ENCODE measurements around the gene ZNF550. TPM values are rescaled to one million over a fixed set of nuclear protein-coding genes. Genes with fewer than 3 reads are reported as not detected.
A peak's percentile ranks its signal among the peaks of the same experiment; 100 is the strongest.

The ZNF550 gene
- total RNA-seq, 1 experiment from 2014 or later, result 5.7 TPM

DNA sequence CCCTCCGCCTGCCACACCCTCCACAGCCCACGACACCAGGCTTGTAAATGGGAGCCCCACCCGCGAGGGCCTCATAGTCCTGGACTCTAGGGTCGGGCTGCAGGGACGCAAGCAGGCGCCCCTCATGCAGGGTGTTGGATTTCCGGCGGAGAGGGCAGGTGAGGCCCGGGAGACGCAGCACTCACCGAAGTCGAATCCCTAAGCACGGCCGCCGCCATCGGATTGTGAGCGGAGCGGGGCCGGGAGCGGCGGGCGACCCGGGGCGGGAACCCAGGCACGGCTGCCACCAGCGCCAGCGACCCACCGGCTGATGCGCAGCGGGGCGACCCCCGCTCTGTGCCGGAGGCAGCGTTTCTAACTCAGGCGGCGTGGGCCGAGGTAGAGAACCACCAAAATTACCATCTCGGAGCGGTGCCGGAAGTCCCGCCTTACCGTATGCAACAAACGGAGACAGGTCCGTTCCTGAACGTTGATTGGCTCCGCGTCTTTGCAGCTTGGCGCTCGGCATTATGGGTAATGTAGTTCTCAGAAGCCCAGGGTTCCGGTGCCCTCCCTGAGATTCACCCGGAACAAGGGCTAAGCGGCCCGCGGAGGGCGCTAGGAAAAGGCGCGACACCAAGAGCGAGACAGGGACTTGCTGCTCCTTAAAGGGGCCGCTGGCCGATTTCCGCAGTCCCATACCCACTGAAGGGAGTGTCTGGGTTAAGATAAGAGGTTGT, 19.0 kb upstream of the ZNF550 start, which contains the start of gene ZNF416:
Gene ZNF416 (minus strand): TSS at position 425 of the 719 bp plus-strand sequence. CDS start 207 bp downstream, at position 218.
- Histone ChIP-seq H3K9ac (ENCODE audit: low read length) (peak within 1 kb of the TSS; percentile 85), H4K20me1 (ENCODE audit: insufficient read depth, low read depth, low read length) (no peaks in the 10 kb centered on the region), H3K4me3 (ENCODE audit: low read length) (peak within 1 kb of the TSS; percentile 90), H3K9me2 (replicated peaks; ENCODE audit: insufficient read depth, low read length) (no peaks in the 10 kb centered on the region), H3K9me3 (ENCODE audit: low read length) (peaks cover 67% of the 10 kb centered on the region), H3K36me3 (ENCODE audit: insufficient read depth, low read length) (peaks cover 43% of the 10 kb centered on the region), H3K79me2 (ENCODE audit: low read length) (peaks cover 28% of the 10 kb centered on the region), H3K4me2 (ENCODE audit: low read depth, low read length, poor library complexity, severe bottlenecking) (peak within 1 kb of the TSS; percentile 75), H2AFZ (ENCODE audit: low read length) (peak within 1 kb of the TSS; percentile 87), H3K27me3 (ENCODE audit: low read length) (no peaks in the 10 kb centered on the region), H3K4me1 (ENCODE audit: low read length) (peaks cover 13% of the 10 kb centered on the region), H3K27ac (ENCODE audit: low read length) (no peak within 1 kb of the TSS)
- peak; percentile 100 for DNase-seq

- H3K4me1 ChIP-seq (ENCODE audit: low read length), result peaks cover 13% of the 10 kb centered on the region
- H4K20me1 ChIP-seq (ENCODE audit: insufficient read depth, low read depth, low read length), result no peaks in the 10 kb centered on the region
- H3K9me3 ChIP-seq (ENCODE audit: low read length), result peaks cover 75% of the 10 kb centered on the region
- H3K36me3 ChIP-seq (ENCODE audit: insufficient read depth, low read length), result peaks cover 63% of the 10 kb centered on the region
- peaks cover 28% of the 10 kb centered on the region for H3K79me2 ChIP-seq (ENCODE audit: low read length)
- peak overlapping the region; percentile 22; the same call in 1 of the 2 replicates for H3K4me3 ChIP-seq (ENCODE audit: low read length)
- no peak for DNase-seq
- no peaks in the 10 kb centered on the region for H3K27me3 ChIP-seq (ENCODE audit: low read length)
- no peak overlapping the region for H3K27ac ChIP-seq (ENCODE audit: low read length)
- H3K9me2 ChIP-seq (replicated peaks; ENCODE audit: insufficient read depth, low read length), result no peaks in the 10 kb centered on the region
- H3K9ac ChIP-seq (ENCODE audit: low read length), result no peak overlapping the region
- no peak overlapping the region for H3K4me2 ChIP-seq (ENCODE audit: low read depth, low read length, poor library complexity, severe bottlenecking)
- no peak overlapping the region for H2AFZ ChIP-seq (ENCODE audit: low read length)
Measured at GRCh38 chr19:57576661-57577060, 17.0 kb upstream of the ZNF550 start.

GRCh38 chr19:57572415-57572947, 12.8 kb upstream of the ZNF550 start:
- peaks cover 16% of the 10 kb centered on the region for H3K79me2 ChIP-seq (ENCODE audit: low read length)
- no peak overlapping the region for H3K27ac ChIP-seq (ENCODE audit: low read length)
- H3K9me3 ChIP-seq (ENCODE audit: low read length), result peaks cover 79% of the 10 kb centered on the region
- H3K36me3 ChIP-seq (ENCODE audit: insufficient read depth, low read length), result peaks cover 64% of the 10 kb centered on the region
- no peak overlapping the region for H3K4me3 ChIP-seq (ENCODE audit: low read length)
- DNase-seq, result no peak
- peaks cover under 1% of the 10 kb centered on the region for H3K4me1 ChIP-seq (ENCODE audit: low read length)
- H4K20me1 ChIP-seq (ENCODE audit: insufficient read depth, low read depth, low read length), result no peaks in the 10 kb centered on the region
- no peak overlapping the region for H2AFZ ChIP-seq (ENCODE audit: low read length)
- no peaks in the 10 kb centered on the region for H3K27me3 ChIP-seq (ENCODE audit: low read length)
- no peak overlapping the region for H3K4me2 ChIP-seq (ENCODE audit: low read depth, low read length, poor library complexity, severe bottlenecking)
- H3K9ac ChIP-seq (ENCODE audit: low read length), result no peak overlapping the region
- H3K9me2 ChIP-seq (replicated peaks; ENCODE audit: insufficient read depth, low read length), result no peaks in the 10 kb centered on the region

DNA sequence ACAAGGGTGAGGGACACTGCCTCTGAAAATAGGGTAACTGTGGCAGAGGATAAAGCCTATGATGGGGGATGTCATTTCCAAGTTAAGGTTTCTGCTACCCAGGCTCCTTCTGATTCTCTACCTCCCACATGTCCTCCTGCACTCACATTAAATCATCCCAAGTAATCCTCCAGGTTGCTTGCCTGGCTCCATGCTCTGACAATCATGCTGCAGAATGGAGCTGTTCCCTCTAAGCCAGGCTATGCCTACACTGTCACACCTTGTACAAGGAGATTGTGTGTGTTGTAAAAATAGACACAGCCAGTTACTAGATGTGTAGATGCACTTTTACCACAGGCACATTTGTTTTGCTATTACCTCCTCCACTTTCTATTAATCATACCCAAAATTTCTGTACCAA, 11.0 kb upstream of the ZNF550 start:
- Histone ChIP-seq H4K20me1 (ENCODE audit: insufficient read depth, low read depth, low read length) (no peaks in the 10 kb centered on the region), H3K27me3 (ENCODE audit: low read length) (no peaks in the 10 kb centered on the region), H3K9me2 (replicated peaks; ENCODE audit: insufficient read depth, low read length) (no peaks in the 10 kb centered on the region), H3K27ac (ENCODE audit: low read length) (no peak overlapping the region), H3K4me1 (ENCODE audit: low read length) (no peaks in the 10 kb centered on the region), H3K4me3 (ENCODE audit: low read length) (no peak overlapping the region), H2AFZ (ENCODE audit: low read length) (no peak overlapping the region), H3K9me3 (ENCODE audit: low read length) (peaks cover 80% of the 10 kb centered on the region), H3K9ac (ENCODE audit: low read length) (no peak overlapping the region), H3K4me2 (ENCODE audit: low read depth, low read length, poor library complexity, severe bottlenecking) (no peak overlapping the region), H3K79me2 (ENCODE audit: low read length) (no peaks in the 10 kb centered on the region), H3K36me3 (ENCODE audit: insufficient read depth, low read length) (peaks cover 47% of the 10 kb centered on the region)
- no peak for DNase-seq

DNA sequence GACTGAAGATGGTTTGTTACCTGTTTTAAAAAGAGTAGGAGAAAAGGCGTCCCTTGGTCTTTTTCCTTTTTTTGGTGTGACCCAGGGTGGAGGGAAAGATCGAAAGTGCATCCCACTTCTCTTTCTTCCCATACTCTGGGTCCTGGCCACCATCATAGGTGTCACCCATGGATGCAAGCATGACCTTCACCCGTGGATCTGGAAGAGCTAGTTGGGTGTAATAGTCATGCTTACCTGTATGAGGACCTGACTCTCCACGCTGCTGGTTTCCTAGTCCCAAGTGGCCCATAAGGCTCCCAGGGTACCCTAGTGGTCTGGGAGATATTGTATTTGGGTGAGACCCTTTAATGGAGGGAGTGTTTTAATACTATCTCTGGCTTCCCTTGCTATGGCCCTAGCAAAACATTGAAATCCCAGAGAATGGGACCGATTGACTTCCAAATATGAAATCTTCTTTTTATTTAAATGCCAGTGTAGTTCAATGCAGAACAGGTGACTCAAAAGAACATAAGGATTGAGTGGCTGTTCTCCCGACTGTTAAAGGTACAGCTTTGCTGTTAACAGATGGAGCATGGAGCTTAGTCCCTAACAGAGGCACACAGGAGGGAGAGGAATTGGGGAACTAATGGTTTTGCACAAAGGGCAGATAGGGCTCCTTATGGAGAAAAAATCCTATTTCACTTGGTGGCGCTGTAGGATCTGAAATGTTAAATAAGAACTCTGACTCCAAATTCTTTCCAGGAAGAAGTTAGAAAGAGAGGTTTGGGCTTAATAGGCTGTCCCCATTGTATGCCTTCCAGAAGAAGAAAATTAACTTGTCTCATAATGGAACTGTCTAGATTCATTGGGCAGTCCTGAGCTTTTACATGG, 7.0 kb upstream of the ZNF550 start:
- Histone ChIP-seq H3K9me3 (ENCODE audit: low read length) (peaks cover 80% of the 10 kb centered on the region), H3K27me3 (ENCODE audit: low read length) (no peaks in the 10 kb centered on the region), H4K20me1 (ENCODE audit: insufficient read depth, low read depth, low read length) (no peaks in the 10 kb centered on the region), H3K4me2 (ENCODE audit: low read depth, low read length, poor library complexity, severe bottlenecking) (no peak overlapping the region), H3K9ac (ENCODE audit: low read length) (no peak overlapping the region), H3K4me3 (ENCODE audit: low read length) (no peak overlapping the region), H3K4me1 (ENCODE audit: low read length) (no peaks in the 10 kb centered on the region), H3K36me3 (ENCODE audit: insufficient read depth, low read length) (peaks cover 6% of the 10 kb centered on the region), H3K27ac (ENCODE audit: low read length) (no peak overlapping the region), H2AFZ (ENCODE audit: low read length) (no peak overlapping the region), H3K79me2 (ENCODE audit: low read length) (no peaks in the 10 kb centered on the region), H3K9me2 (replicated peaks; ENCODE audit: insufficient read depth, low read length) (no peaks in the 10 kb centered on the region)
- DNase-seq, result peak; percentile 66

GRCh38 chr19:57563547-57563946, 3.9 kb upstream of the ZNF550 start:
- Histone ChIP-seq H3K27ac (ENCODE audit: low read length) (no peak overlapping the region), H3K9me2 (replicated peaks; ENCODE audit: insufficient read depth, low read length) (no peaks in the 10 kb centered on the region), H3K9ac (ENCODE audit: low read length) (no peak overlapping the region), H3K36me3 (ENCODE audit: insufficient read depth, low read length) (peaks cover 6% of the 10 kb centered on the region; the same call in 1 of the 2 replicates), H3K4me1 (ENCODE audit: low read length) (no peaks in the 10 kb centered on the region), H3K27me3 (ENCODE audit: low read length) (no peaks in the 10 kb centered on the region), H2AFZ (ENCODE audit: low read length) (no peak overlapping the region), H3K4me3 (ENCODE audit: low read length) (no peak overlapping the region), H3K79me2 (ENCODE audit: low read length) (peaks cover 8% of the 10 kb centered on the region), H3K4me2 (ENCODE audit: low read depth, low read length, poor library complexity, severe bottlenecking) (no peak overlapping the region), H3K9me3 (ENCODE audit: low read length) (peaks cover 80% of the 10 kb centered on the region), H4K20me1 (ENCODE audit: insufficient read depth, low read depth, low read length) (no peaks in the 10 kb centered on the region)
- no peak for DNase-seq

DNA sequence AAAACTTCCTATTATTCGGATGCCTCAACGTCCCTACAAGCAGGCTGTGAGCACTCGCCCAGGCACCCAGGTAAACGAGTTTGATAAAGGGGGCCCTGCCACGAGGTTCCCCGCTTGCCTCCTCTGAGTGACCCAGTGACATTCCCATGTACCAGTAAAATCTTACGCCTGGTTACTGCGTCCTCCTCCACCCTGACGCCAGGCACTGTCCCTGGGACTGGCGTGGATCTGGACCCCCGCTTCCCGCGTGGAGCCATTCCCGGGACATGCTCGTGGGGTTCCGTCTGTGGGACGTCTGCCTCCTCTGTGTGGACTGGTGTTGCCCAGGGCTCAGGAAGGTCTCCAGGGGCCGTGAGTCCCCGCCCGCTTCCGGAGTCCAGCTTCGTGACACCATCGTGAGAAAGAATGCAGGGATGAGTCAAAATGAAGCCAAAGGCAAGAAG, 407 bp upstream of the ZNF550 start:
- Histone ChIP-seq H3K9me3 (ENCODE audit: low read length) (peaks cover 66% of the 10 kb centered on the region), H2AFZ (ENCODE audit: low read length) (no peak overlapping the region), H3K9ac (ENCODE audit: low read length) (no peak overlapping the region)

DNA sequence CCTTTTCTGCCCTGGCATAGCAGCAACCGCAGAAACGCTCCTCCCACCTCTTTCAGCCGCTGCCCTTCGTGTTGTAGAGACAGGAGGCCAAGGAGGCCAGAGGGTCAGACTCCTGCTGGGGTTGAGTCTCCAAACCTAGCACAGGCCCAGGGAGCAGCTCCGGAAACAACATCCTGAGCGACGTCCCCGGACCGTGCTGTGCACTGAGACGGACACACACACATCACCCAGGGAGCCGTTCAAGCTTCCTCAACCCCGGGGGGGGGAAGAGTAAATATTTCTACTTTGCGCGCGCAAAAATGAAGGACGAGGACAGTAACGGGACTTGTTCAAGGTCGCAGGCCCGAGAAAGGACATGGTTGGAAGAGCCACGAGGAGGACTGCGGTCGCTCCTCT, 657 bp downstream of the ZNF550 start:
- Histone ChIP-seq H2AFZ (ENCODE audit: low read length) (no peak overlapping the region), H3K27ac (ENCODE audit: low read length) (no peak overlapping the region), H4K20me1 (ENCODE audit: insufficient read depth, low read depth, low read length) (no peaks in the 10 kb centered on the region), H3K4me2 (ENCODE audit: low read depth, low read length, poor library complexity, severe bottlenecking) (peak overlapping the region; percentile 61), H3K4me1 (ENCODE audit: low read length) (no peaks in the 10 kb centered on the region), H3K9ac (ENCODE audit: low read length) (peak overlapping the region; percentile 77), H3K9me2 (replicated peaks; ENCODE audit: insufficient read depth, low read length) (no peaks in the 10 kb centered on the region), H3K36me3 (ENCODE audit: insufficient read depth, low read length) (peaks cover 28% of the 10 kb centered on the region), H3K79me2 (ENCODE audit: low read length) (peaks cover 19% of the 10 kb centered on the region), H3K9me3 (ENCODE audit: low read length) (peaks cover 68% of the 10 kb centered on the region), H3K27me3 (ENCODE audit: low read length) (no peaks in the 10 kb centered on the region), H3K4me3 (ENCODE audit: low read length) (peak overlapping the region; percentile 73)
- DNase-seq, result peak; percentile 61

More for the DNA sequence above, 407 bp upstream of the ZNF550 start:
- Histone ChIP-seq H3K4me3 (ENCODE audit: low read length) (peak overlapping the region; percentile 73; the same call in 1 of the 2 replicates), H3K4me2 (ENCODE audit: low read depth, low read length, poor library complexity, severe bottlenecking) (no peak overlapping the region), H4K20me1 (ENCODE audit: insufficient read depth, low read depth, low read length) (no peaks in the 10 kb centered on the region), H3K4me1 (ENCODE audit: low read length) (no peaks in the 10 kb centered on the region), H3K27ac (ENCODE audit: low read length) (no peak overlapping the region), H3K79me2 (ENCODE audit: low read length) (peaks cover 19% of the 10 kb centered on the region), H3K27me3 (ENCODE audit: low read length) (no peaks in the 10 kb centered on the region), H3K9me2 (replicated peaks; ENCODE audit: insufficient read depth, low read length) (no peaks in the 10 kb centered on the region), H3K36me3 (ENCODE audit: insufficient read depth, low read length) (peaks cover 19% of the 10 kb centered on the region)
- no peak for DNase-seq
